Measurements from ENCODE around the gene PAPSS1. TPM values are rescaled to one million over a fixed set of nuclear protein-coding genes. Genes with fewer than 3 reads are reported as not detected.

PAPSS1 gene
- polyA plus RNA-seq, 1 donor (not counting 4 experiments of a cell fraction or from before 2014, with no cell fraction given): 95.2 TPM

DNA sequence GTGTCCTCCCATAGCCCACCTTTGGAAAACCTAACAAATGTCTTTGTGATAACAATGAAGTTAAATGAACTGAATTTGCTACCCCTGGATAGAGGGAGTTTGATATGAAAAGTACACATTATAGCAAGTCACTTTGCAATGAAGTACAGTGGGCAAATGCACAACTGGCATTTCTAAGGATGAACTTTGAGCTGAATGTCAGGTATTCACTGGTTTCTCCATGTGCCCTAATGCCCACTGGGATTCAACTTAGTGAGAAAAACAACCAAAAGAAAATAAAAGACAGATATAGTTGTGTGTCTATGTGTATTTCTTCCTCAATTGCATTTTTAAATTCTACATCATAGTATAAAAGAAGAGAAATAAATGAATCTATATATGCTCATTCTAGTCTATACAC lies 51.0 kb downstream of the PAPSS1 start:
- Histone ChIP-seq H4K20me1 (ENCODE audit: control insufficient read depth, extremely low read depth, insufficient read depth, low read length) (no peaks in the 10 kb centered on the region), H3K4me3 (ENCODE audit: control insufficient read depth in 2 of 3, extremely low read depth in 1 of 3, insufficient read depth in 2 of 3, low read depth in 1 of 3, low read length in 3 of 3) (no peak overlapping the region), H3K4me1 (ENCODE audit: control insufficient read depth, extremely low read depth, insufficient read depth, low read length) (no peaks in the 10 kb centered on the region), H3K9ac (ENCODE audit: control insufficient read depth, extremely low read depth, insufficient read depth, low read length) (no peak overlapping the region), H3K79me2 (ENCODE audit: control insufficient read depth, insufficient read depth, low read length) (no peaks in the 10 kb centered on the region), H3K27me3 (ENCODE audit: control insufficient read depth, extremely low read depth, insufficient read depth, low read length) (no peaks in the 10 kb centered on the region), H3K9me3 (ENCODE audit: control insufficient read depth, low read depth, low read length) (no peaks in the 10 kb centered on the region), H3K4me2 (ENCODE audit: control insufficient read depth, extremely low read depth, insufficient read depth, low read depth, low read length) (no peak overlapping the region), H3K36me3 (ENCODE audit: control insufficient read depth in 2 of 2, extremely low read depth in 1 of 2, insufficient read depth in 2 of 2, low read length in 2 of 2) (no peaks in the 10 kb centered on the region), H2AFZ (ENCODE audit: control insufficient read depth, low read length) (no peak overlapping the region), H3K9me1 (ENCODE audit: control insufficient read depth, extremely low read depth, insufficient read depth, low read length) (no peaks in the 10 kb centered on the region), H3K27ac (ENCODE audit: control insufficient read depth, insufficient read depth, low read length) (no peak overlapping the region)
- DNase-seq (ENCODE audit: low read depth, low spot score): no peak
- TF ChIP-seq, protein P1, sequence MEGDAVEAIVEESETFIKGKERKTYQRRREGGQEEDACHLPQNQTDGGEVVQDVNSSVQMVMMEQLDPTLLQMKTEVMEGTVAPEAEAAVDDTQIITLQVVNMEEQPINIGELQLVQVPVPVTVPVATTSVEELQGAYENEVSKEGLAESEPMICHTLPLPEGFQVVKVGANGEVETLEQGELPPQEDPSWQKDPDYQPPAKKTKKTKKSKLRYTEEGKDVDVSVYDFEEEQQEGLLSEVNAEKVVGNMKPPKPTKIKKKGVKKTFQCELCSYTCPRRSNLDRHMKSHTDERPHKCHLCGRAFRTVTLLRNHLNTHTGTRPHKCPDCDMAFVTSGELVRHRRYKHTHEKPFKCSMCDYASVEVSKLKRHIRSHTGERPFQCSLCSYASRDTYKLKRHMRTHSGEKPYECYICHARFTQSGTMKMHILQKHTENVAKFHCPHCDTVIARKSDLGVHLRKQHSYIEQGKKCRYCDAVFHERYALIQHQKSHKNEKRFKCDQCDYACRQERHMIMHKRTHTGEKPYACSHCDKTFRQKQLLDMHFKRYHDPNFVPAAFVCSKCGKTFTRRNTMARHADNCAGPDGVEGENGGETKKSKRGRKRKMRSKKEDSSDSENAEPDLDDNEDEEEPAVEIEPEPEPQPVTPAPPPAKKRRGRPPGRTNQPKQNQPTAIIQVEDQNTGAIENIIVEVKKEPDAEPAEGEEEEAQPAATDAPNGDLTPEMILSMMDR (optimal IDR thresholded peaks at IDR 0.05 in 1 of 3, IDR thresholded peaks at IDR 0.05 in 1 of 3, conservative IDR thresholded peaks at IDR 0.05 in 1 of 3; ENCODE audit: extremely low read depth in 1 of 3, insufficient read depth in 2 of 3, low read length in 3 of 3): no peak
- TF ChIP-seq EZH2 (IDR thresholded peaks at IDR 0.05; ENCODE audit: low read length): no peak
- FAIRE-seq: no peak
- dilution Hi-C loops (cut with MboI; ENCODE audit: extremely low pct_ligation_motif_present, low sequenced_read_pairs): no loop called here

DNA sequence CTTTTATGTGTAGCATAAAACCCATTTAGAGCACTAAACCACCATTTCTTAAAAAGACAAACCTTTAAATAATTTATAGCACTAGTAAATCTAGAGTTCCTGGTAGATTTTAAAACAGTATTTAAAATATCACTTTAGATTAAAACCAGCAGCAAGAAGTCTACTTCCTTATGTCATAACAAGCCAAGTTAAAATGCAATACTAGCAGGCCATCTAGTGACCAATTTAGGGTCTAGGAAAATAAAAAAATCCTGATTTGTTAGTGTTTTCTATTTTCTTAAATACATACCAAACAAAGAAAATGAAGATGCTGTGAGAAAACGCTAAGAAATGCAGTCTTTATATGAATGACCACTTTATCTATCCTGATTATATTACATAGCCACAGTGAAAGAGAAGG lies 53.9 kb downstream of the PAPSS1 start:
- Histone ChIP-seq H3K9ac (ENCODE audit: control insufficient read depth, extremely low read depth, insufficient read depth, low read length) (no peak overlapping the region), H3K9me1 (ENCODE audit: control insufficient read depth, extremely low read depth, insufficient read depth, low read length) (no peaks in the 10 kb centered on the region), H3K4me3 (ENCODE audit: control insufficient read depth in 2 of 3, extremely low read depth in 1 of 3, insufficient read depth in 2 of 3, low read depth in 1 of 3, low read length in 3 of 3) (no peak overlapping the region), H2AFZ (ENCODE audit: control insufficient read depth, low read length) (no peak overlapping the region), H3K4me1 (ENCODE audit: control insufficient read depth, extremely low read depth, insufficient read depth, low read length) (no peaks in the 10 kb centered on the region), H4K20me1 (ENCODE audit: control insufficient read depth, extremely low read depth, insufficient read depth, low read length) (no peaks in the 10 kb centered on the region), H3K79me2 (ENCODE audit: control insufficient read depth, insufficient read depth, low read length) (peaks cover 2% of the 10 kb centered on the region), H3K27me3 (ENCODE audit: control insufficient read depth, extremely low read depth, insufficient read depth, low read length) (no peaks in the 10 kb centered on the region), H3K9me3 (ENCODE audit: control insufficient read depth, low read depth, low read length) (no peaks in the 10 kb centered on the region), H3K4me2 (ENCODE audit: control insufficient read depth, extremely low read depth, insufficient read depth, low read depth, low read length) (no peak overlapping the region), H3K27ac (ENCODE audit: control insufficient read depth, insufficient read depth, low read length) (no peak overlapping the region), H3K36me3 (ENCODE audit: control insufficient read depth in 2 of 2, extremely low read depth in 1 of 2, insufficient read depth in 2 of 2, low read length in 2 of 2) (no peaks in the 10 kb centered on the region)
- no peak for TF ChIP-seq EZH2 (IDR thresholded peaks at IDR 0.05; ENCODE audit: low read length)
- TF ChIP-seq, protein P1 (optimal IDR thresholded peaks at IDR 0.05 in 1 of 3, IDR thresholded peaks at IDR 0.05 in 1 of 3, conservative IDR thresholded peaks at IDR 0.05 in 1 of 3; ENCODE audit: extremely low read depth in 1 of 3, insufficient read depth in 2 of 3, low read length in 3 of 3): no peak
- DNase-seq (ENCODE audit: low read depth, low spot score) (no peak), FAIRE-seq (no peak)
- dilution Hi-C loops (cut with MboI; ENCODE audit: extremely low pct_ligation_motif_present, low sequenced_read_pairs): no loop called here

Measured in keratinocyte (primary cell).